Gastrocnemius medialis (tissue), 4 donors: Measurements from ENCODE around the gene ARID5A.

Source experiments
- CTCF ChIP-seq, 5 experiments: fragments of 450-650 bp in 3 of 5; fragments of 200-600 bp in 2 of 5; sonication (generic) in 2 of 5; IDR thresholded peaks in 4 of 5; conservative IDR thresholded peaks in 1 of 5; 1 replicate in 4 of 5; 2 replicates in 1 of 5; pipeline ENCODE4 v1.5.1; 2016 to 2019; ENCODE audit warnings: antibody characterized with exemption in 5 of 5, mild to moderate bottlenecking in 3 of 5, moderate library complexity in 3 of 5
- POLR2A ChIP-seq, 2 donors: fragments of 450-650 bp; IDR thresholded peaks; one replicate each; pipeline ENCODE4 v1.6.1; 2017; ENCODE audit warnings: antibody characterized with exemption in 2 of 2, mild to moderate bottlenecking in 2 of 2, moderate library complexity in 2 of 2

GRCh38 chr2:96565111-96565510, 28.6 kb downstream of the ARID5A start:
- TF ChIP-seq CTCF (IDR thresholded peaks at IDR 0.05 in 4 of 5, conservative IDR thresholded peaks at IDR 0.05 in 1 of 5) (no peak), POLR2A (IDR thresholded peaks at IDR 0.05) (no peak)
